Pancreas (tissue), 10 donors: Measurements from ENCODE around the gene CCDC181. TPM values are rescaled to one million over a fixed set of nuclear protein-coding genes. Genes with fewer than 3 reads are reported as not detected.

Source experiments
- ATAC-seq, 4 donors: fragments of 200-7000 bp; cut with Tn5 transposase; one replicate each; pipeline versions ENCODE4 v1.8.0 to v1.9.1; 2020; ENCODE audit warnings: mild to moderate bottlenecking in 4 of 4, moderate library complexity in 4 of 4
- DNase-seq, 6 donors: peaks; one replicate each; pipeline ENCODE4 v3.0.0-alpha.2; 2020
- FAIRE-seq: peaks from 2 replicates; lab custom pipeline; 2012; peaks lifted over from hg19 to GRCh38; lab: Jason Lieb, UNC
- H3K27ac ChIP-seq, 4 donors: fragments of 200-600 bp; sonication (generic); 1 replicate in 3 of 4; 2 replicates in 1 of 4; pipeline versions ENCODE4 v1.5.0 to v1.8.0; 2020
- H3K27me3 ChIP-seq, 4 donors: fragments of 200-600 bp; one replicate each; pipeline ENCODE4 v1.8.0; 2021
- H3K36me3 ChIP-seq, 3 donors: fragments of 200-600 bp; sonication (generic) in 1 of 3; one replicate each; pipeline versions ENCODE4 v1.5.0 to v1.8.0; 2020 to 2021
- H3K4me1 ChIP-seq, 3 donors: fragments of 200-600 bp; one replicate each; pipeline ENCODE4 v1.8.0; 2021
- H3K4me3 ChIP-seq, 4 donors: fragments of 200-600 bp; sonication (generic) in 2 of 4; one replicate each; pipeline versions ENCODE4 v1.5.0 to v1.8.0; 2020 to 2021
- H3K9me3 ChIP-seq, 4 donors: fragments of 200-600 bp; one replicate each; pipeline ENCODE4 v1.8.0; 2021
- WGBS, 2 donors: extraction: QIAGEN DNeasy Blood & Tissue Kit; methylation state at CpG; one replicate each; pipeline ENCODE4 v1.1.7; 2013; 5-methylcytosine and 5-hydroxymethylcytosine counted together
- intact Hi-C, 3 donors: fragments of 100-400 bp; cut with DNase I; formaldehyde crosslinking; loops; one replicate each; pipeline versions ENCODE4 v1.11.1 to v1.14.2; 2022
- polyA plus RNA-seq, 2 donors: library from polyadenylated mRNA; stranded (reverse); fragments of 200-250 nt; gene quantifications; one replicate each; pipeline ENCODE4 v1.2.3, GENCODE V29; 2013
- total RNA-seq, 6 donors: library from RNA; stranded (reverse); fragmentation: NEBNext Ultra II Directional in 4 of 6; extraction: Animal tissue kit (Norgen Biotek cat#: 25700) in 4 of 6; gene quantifications; one replicate each; pipeline versions ENCODE4 v1.2.1 to v1.2.4, GENCODE V29; 2021 to 2023
- TF ChIP-seq, protein P1 (sequence below), 4 donors: fragments of 200-600 bp; sonication (generic) in 3 of 4; IDR thresholded peaks; one replicate each; pipeline versions ENCODE4 v1.5.0 to v1.8.0; 2021; ENCODE audit warnings: antibody characterized with exemption in 4 of 4
- donor health status: healthy with polysubstance abuse.
- donor health status: DM: no; HTN: no; CAD: no; lungs with moderate emphysema.
- donor health status: DM: no; HTN: no; CAD: no.
- donor health status: control.
- donor health status: control.
- donor health status: Bipolar disorder and iron deficiency.
- donor health status: DM: yes; HTN: yes; CAD: no.
- donor health status: DM: no; HTN: no; CAD: no.
- donor health status: DM: no; HTN: no; CAD: no.
- donor health status: DM: yes; HTN: yes; CAD: no.

Gene CCDC181
- total and polyA plus RNA-seq, 8 donors, result 0.65 to 4.3 (median 1.3) TPM

DNA sequence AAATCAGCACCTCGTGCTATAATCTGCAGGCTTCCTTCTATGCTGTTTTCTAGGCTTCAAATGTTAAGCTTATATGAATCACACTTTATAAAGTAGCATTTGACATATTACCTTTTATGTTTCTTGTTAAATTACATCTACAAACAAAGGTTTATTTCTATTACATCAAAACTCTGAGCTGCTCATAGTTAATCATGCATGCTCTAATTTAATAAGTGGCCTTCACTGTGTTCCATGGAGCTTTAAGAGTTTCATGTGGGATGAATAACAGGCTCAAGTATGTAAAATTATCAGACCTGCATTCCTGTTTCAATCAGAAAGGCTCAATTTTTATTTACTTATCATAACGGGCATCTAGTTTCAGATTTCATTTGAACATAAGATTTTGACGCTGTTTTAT is 45.5 kb upstream of the CCDC181 start:
- Histone ChIP-seq H3K27me3 (no peaks in the 10 kb centered on the region), H3K27ac (no peak overlapping the region), H3K4me1 (peaks cover 0 to 6% (median 0%) of the 10 kb centered on the region in 3 donors), H3K36me3 (peaks cover 0 to 18% (median 0%) of the 10 kb centered on the region in 3 donors), H3K4me3 (no peak overlapping the region), H3K9me3 (no peaks in the 10 kb centered on the region)
- 72% methylated on average over 3 of the region's 3 CpGs for WGBS, 2 donors
- intact Hi-C loops, result loop anchor here in 1 of 3 donors (10.0 kb wide), 1 partner anchor 332 kb away; no protein-coding TSS in a partner anchor
- ATAC-seq (no peak), FAIRE-seq (no peak), DNase-seq (no peak)
- TF ChIP-seq, protein P1, sequence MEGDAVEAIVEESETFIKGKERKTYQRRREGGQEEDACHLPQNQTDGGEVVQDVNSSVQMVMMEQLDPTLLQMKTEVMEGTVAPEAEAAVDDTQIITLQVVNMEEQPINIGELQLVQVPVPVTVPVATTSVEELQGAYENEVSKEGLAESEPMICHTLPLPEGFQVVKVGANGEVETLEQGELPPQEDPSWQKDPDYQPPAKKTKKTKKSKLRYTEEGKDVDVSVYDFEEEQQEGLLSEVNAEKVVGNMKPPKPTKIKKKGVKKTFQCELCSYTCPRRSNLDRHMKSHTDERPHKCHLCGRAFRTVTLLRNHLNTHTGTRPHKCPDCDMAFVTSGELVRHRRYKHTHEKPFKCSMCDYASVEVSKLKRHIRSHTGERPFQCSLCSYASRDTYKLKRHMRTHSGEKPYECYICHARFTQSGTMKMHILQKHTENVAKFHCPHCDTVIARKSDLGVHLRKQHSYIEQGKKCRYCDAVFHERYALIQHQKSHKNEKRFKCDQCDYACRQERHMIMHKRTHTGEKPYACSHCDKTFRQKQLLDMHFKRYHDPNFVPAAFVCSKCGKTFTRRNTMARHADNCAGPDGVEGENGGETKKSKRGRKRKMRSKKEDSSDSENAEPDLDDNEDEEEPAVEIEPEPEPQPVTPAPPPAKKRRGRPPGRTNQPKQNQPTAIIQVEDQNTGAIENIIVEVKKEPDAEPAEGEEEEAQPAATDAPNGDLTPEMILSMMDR (IDR thresholded peaks at IDR 0.05), result no peak

DNA sequence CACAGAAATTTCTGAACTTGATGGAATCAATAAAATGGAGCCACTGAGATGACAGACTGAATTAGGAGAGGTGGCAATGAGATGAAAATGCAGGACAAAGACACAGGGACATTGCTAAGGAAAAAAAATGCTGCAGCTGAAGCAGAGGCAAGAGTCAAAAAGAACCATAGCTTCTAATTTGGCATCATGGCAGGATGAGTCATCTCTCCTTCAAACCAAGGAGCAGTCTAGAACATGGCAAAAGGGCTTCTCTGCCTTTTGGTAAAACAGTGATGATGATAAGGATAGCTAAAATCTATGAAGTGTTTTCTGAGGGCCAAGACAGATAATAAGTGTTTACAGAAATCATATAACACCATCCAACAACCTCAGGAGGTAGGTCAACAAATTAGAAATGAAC is 41.7 kb upstream of the CCDC181 start:
- no peaks in the 10 kb centered on the region for H3K9me3 ChIP-seq
- ATAC-seq (no peak), DNase-seq (no peak), FAIRE-seq (no peak)
- H3K27ac ChIP-seq, result no peak overlapping the region
- TF ChIP-seq, protein P1 (IDR thresholded peaks at IDR 0.05), result no peak
- intact Hi-C loops, result loop anchor here in 2 of 3 donors (5.0 kb wide), 2 partner anchors 73 to 78 kb away; no protein-coding TSS in a partner anchor
- no peak overlapping the region for H3K4me3 ChIP-seq
- peaks cover 0 to 21% (median 0%) of the 10 kb centered on the region in 3 donors for H3K36me3 ChIP-seq
- no peaks in the 10 kb centered on the region for H3K27me3 ChIP-seq
- H3K4me1 ChIP-seq, result peaks cover 0 to 6% (median 0%) of the 10 kb centered on the region in 3 donors

DNA sequence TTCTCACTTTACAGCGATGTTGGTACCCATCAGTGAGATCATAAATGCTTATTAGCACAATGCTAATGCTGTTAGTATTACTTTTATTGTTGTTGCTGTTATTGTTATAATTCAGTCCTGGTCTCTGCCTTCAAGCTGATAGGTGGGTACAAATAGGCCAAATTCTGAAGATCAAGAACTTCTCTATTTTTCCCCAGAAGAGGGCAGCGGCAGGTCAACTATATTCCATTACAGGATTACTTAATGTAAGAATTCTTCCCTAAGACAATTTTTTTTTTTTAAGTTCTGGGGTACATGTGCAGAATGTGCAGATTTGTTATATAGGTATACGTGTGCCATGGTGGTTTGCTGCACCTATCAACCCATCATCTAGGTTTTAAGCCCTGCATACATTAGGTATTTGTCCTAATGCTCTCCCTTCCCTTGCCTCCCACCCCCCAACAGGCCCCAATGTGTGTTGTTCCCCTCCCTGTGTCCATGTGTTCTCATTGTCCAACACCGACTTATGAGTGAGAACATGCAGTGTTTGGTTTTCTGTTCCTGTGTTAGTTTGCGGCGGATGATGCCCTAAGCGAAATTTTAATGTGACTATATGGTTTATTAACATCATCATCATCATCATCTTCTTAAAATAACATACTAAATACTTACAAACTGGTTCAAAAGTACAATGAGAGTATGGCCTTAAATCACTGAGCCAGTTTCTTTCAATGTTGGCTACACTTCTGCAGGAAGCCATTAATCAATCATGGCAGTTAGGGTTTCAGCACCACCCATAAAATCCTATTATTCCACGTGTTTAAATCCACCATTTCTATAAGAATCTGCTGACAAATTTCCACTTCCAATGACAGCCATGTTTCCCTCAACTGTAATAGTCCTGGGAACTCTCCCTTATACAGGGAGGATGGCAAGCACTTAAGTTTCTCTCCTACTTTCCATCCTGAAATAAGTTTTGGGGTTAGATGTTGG is 39.3 kb upstream of the CCDC181 start:
- no peak for DNase-seq
- 75 to 76% methylated on average over 8 of the region's 8 CpGs for WGBS, 2 donors
- no peak for FAIRE-seq
- intact Hi-C loops, result loop anchor here in 2 of 3 donors (5.0 kb wide), 2 partner anchors 76 to 81 kb away; no protein-coding TSS in a partner anchor
- ATAC-seq, result peak; percentile 47 to 81 (median 70)
- Histone ChIP-seq H3K27ac (no peak overlapping the region), H3K9me3 (no peaks in the 10 kb centered on the region), H3K4me3 (no peak overlapping the region), H3K4me1 (no peaks in the 10 kb centered on the region), H3K27me3 (no peaks in the 10 kb centered on the region), H3K36me3 (peaks cover 0 to 21% (median 0%) of the 10 kb centered on the region in 3 donors)
- TF ChIP-seq, protein P1 (IDR thresholded peaks at IDR 0.05), result peak in 1 of 4 donors; percentile 28

GRCh38 chr1:169465281-169465680 is 38.0 kb upstream of the CCDC181 start:
- no peak for FAIRE-seq
- no peaks in the 10 kb centered on the region for H3K9me3 ChIP-seq
- intact Hi-C loops, result loop anchor here in 2 of 3 donors (5.0 kb wide), 2 partner anchors 77 to 82 kb away; no protein-coding TSS in a partner anchor

More at GRCh38 chr1:169465281-169465680, 38.0 kb upstream of the CCDC181 start:
- Histone ChIP-seq H3K27ac (no peak overlapping the region), H3K36me3 (peaks cover 0 to 21% (median 0%) of the 10 kb centered on the region in 3 donors), H3K4me3 (no peak overlapping the region), H3K27me3 (no peaks in the 10 kb centered on the region), H3K4me1 (no peaks in the 10 kb centered on the region)
- TF ChIP-seq, protein P1 (IDR thresholded peaks at IDR 0.05), result no peak
- ATAC-seq (no peak), DNase-seq (no peak)
